Suppressor macrophage treated with lipopolysaccharide for 1 hour (primary cell): ENCODE data around the gene R3HDM1.

Experiments used
- DNase-seq, 3 donors: peaks; one replicate each; pipeline ENCODE4 v3.0.0-alpha.2; 2020 to 2022

The R3HDM1 gene

DNA sequence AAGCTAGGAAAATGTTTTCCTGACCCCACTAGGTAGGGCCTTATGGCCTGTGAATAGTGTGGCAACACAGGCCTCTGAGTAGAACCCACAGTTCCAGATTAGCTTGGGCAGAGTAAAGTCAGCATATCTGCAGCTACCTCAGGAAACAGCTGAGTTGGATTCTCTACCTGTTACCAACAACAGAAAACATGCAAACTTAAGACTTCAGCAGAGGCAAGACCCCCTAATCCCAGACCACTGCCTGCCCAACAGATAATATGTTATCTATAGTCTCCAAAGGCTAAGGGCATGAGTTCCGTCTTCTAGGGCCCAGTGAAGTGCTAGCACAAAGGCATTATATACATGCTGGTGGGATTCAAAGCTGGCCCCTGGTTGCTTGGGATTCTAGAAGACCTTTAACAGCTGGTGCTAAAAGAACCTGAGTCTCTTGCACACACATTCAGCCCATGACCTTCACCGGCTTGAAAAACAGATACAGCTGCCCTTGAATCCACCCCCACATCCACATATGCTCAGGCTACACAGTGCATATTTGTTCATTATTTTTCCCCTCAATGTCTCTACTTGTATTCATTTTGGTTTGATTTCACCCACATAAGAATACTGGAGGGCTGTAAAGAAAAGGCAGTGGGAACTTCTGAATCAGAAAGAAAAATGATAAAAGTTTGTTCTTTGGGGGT, 196.9 kb downstream of the R3HDM1 start:
- DNase-seq, result no peak

DNA sequence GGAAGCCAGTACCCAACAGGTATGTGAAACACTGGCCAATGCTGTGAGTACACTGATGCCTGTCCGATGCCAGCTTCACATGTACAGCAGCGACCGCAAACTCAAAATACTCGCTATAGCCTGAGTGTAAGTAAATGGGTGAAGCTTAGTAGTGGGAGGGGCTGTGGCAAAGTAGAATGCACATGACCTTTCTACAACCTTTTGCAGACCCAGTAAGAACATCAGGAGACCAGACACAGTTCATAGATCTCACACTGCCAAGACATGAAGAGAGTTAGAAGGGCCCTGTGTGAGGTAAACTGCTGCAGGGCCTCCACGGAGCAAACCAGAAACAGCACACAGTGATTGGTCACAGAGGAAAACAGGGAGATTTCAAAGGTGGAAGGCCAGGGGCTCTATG, 201.3 kb downstream of the R3HDM1 start:
- DNase-seq, result no peak

- no peak for DNase-seq
Measured at GRCh38 chr2:135733045-135733444, 201.8 kb downstream of the R3HDM1 start.

DNA sequence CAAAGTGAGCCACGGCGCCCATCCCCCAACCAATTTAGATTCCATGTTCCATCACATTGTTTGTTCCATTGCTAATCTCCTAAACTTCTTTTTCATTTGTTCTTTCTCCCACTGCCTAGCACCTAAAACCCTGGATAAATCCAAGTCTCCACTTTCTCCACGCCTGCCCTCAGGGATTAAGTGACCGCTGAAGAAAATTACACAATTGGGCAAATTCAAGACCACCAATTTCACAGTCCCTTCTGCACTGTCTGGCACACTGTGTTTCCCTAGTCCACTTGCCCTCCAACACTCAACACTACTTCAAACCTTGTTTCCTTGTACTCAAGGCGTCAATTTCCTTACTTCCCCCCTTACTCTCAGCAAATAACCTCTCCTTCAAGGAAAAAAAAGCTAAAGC, 205.3 kb downstream of the R3HDM1 start:
- DNase-seq, result no peak

DNA sequence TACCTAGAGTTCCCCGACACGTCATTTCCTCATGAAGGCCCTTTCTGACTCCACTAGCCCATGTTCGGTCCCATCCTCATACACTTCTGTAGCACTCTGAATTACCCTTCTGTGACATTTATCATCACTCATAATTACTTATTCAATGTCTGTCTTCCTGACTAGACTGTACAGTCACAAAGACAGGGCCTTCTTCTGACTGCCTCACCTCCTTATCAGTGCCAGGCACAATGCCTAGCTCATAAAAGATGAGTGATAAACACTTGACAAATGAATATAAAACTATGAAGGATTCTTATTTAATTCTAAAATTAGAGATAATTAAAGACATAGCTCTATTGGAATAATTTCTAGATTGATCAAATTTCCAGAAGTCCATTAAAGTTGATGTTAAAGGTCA, 208.9 kb downstream of the R3HDM1 start:
- no peak for DNase-seq

DNA sequence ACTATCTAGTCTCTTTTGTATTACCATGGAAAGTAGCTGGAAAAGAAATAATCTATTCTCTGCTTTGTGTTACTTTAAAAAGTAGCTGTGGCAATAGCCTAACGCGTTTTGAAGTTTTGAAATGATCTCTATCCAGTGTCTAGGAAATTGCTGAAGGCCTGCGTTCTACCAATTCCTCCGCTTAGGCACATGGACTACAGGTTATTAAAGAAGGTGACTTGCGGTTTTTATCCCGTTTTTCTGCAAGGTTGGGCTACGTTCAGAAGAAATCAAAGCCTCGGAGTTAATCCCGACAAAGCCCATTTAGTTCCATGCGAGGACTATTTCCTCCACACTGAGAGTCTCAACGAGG, 209.7 kb downstream of the R3HDM1 start:
- DNase-seq, result no peak

DNA sequence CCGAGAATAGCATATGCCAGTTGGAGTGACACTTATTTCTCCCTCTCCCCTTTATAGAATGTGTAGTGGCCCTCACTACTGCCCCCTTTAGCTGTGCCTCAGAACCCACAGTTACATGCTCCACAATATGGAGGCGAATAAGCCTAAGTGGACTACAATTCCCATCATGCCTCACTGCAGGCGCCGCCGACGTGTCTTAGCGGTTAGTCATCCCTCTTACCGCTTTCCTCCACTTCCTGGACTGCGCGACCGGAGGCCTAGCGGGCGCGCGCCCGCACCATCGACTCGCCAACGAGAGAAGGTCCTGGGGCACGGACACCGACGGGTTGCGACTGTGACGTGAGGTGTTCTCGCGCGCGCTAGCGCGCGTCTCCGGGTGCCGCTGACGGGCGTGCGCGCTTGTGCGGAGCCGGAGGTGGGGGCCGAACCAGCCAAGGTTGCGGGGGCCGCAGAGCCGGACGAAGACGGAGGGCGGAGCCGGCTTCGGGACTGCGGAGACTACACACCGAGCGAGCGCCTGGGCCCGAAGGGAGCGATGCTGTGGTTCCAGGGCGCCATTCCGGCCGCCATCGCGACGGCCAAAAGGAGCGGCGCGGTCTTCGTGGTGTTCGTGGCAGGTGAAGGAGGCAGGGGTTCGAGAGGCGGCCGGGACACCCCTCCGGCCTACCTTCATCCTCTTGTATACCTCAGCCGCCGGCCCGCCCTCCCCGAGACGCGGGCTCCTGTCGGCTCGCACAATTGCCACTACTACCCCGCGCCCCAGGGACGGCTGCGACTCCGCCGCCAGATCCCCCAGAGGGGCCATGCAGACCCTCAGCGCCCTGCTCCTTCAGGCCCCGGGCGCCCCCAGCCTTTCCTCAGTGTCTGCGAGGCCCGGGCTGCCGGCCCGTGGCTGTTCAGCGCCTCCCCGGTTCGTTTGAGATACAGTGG, 210.4 kb downstream of the R3HDM1 start, which contains the start of gene UBXN4:
Gene UBXN4, plus strand, starts transcription at position 461 of the 930 bp plus-strand sequence. Its CDS starts 75 bp downstream, at position 536.
- DNase-seq, result peak; percentile 98 to 99 (median 99)

GRCh38 chr2:135742325-135742757, 211.1 kb downstream of the R3HDM1 start:
- DNase-seq, result peak; percentile 54 to 65 (median 61)

- no peak for DNase-seq
Measured at GRCh38 chr2:135743860-135744259, 212.6 kb downstream of the R3HDM1 start.

DNA sequence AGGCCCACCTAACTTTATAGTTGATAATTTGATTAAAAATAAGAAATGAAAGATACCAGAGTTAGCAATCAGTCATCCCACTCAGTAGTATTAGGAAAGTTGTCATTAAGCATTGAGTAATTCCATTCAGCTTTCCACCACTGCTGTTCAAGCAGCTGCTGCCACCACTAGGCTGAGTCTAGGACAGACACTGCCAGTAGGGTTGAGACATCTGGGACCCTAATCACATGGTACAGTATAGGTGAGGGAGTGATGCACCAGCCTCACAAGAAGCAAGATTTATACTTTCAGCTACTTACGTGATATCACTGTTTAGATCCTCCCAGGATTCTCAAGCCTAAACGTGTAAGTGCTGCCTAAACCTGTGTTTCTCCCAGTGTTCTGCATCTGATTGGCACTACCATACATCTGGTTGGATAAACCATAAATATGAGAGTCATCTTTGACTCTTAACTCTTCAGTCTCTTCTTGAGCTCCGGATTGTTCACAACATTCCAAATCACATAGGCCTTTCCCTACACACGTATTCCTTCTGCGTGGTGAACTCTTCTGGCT, 213.6 kb downstream of the R3HDM1 start:
- DNase-seq, result peak; percentile 44 to 58 (median 51)

DNA sequence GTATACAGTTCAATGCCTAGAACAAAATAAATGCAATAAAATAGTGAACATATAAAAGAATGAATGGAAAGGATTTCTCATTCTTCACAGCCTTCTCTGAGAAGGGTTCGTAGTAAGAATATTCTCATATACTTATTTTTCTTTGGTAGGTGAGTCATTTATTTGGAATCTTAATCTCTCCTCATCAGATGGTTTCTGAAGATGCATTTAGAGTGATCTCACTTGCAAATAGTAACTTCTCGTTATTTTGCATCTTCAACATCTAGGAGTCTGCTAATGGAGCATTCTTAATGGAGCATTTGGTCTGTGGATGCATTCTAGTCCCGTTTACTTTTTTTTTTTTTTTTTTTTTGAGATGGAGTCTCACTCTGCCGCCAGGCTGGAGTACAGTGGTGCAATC, 214.3 kb downstream of the R3HDM1 start:
- no peak for DNase-seq

- DNase-seq, result no peak
Measured at GRCh38 chr2:135755573-135755972, 224.3 kb downstream of the R3HDM1 start.

- DNase-seq, result no peak
Measured at GRCh38 chr2:135756692-135757091, 225.4 kb downstream of the R3HDM1 start.

DNA sequence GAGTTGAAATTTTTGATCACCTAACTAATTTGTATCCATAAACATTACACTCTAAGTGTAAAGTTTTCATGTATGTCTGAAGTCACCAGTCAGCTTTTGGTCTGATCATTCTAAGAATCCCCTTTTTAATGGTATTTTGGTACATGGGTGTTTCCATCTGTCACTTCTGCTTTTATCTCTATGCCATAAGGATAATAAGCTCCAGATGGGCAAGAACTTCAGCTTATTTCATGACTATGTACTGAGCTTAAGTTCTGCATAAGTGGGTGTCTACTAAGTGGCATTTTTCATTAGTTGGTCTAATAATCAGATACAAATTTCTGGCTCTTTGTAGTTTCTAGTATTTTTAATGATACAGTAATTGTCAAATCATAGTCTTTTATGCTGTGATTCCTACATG, 230.7 kb downstream of the R3HDM1 start:
- DNase-seq, result peak in 2 of 3 donors; percentile 25 to 38

DNA sequence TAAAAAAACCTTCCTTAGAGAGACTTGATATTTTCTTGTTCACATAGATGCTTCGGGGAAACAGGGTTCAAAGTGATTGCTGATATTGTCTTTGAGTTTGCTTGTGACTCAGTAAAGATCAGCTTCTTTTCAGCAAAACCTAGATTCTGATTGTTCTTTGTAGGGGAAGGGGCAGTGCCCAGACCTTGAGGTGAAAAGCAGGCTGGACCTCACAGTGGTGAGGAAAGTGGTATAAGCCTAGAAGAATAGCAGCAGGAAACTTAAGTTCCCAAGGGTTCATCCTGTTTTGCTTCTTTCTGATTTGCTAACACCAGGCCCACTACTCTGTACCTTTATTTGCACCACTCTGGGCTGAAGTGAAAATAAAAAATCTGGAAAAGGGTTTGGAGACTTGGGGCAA, 231.2 kb downstream of the R3HDM1 start:
- no peak for DNase-seq

DNA sequence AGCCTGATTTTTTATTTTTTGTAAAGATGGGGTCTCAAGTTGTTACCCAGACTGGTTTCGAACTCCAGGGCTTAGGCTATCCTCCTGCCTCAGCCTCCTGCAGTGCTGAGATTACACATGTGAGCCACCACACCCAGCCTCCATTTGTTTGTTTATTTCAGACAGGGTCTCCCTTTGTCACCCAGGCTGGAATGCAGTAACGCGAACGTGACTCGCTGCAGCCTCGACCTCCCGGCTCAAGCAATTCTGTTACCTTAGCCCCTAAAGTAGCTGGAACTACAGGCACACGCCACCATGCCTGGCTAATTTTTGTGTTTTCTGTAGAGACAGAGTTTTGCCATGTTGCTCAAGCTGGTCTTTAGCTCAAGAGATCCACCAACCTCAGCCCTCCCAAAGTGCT, 237.6 kb downstream of the R3HDM1 start:
- no peak for DNase-seq

GRCh38 chr2:135773319-135773718, 242.0 kb downstream of the R3HDM1 start:
- peak in 1 of 3 donors; percentile 6 for DNase-seq

DNA sequence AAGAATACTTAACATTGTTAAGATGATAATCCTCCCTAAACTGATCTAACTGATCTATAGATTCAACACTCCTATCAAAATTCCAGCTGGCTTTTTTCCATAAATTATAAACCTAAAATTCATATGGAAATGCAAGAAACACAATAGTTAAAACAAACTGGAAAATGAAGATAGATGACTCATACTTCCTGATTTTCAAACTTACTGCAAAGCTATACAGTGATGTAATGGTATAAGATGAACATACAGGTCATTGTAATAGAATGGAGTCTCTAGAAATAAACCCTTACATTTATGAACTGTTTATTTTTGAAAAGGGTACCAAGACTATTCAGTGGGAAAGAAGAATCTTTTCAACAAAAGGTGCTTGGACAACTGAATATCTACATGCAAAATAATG, 242.6 kb downstream of the R3HDM1 start:
- DNase-seq, result peak; percentile 8 to 62 (median 61)
